HG03103 (cell line): ENCODE measurements around the gene COX10.
"Not testable (repeated sequence)": the region's sequence is repeated elsewhere in the genome, so short reads cannot be mapped to it uniquely, and the experiment has no call there.

ENCODE experiments used
- ATAC-seq: cut with Tn5 transposase; IDR thresholded peaks from one replicate; pipeline ENCODE4 v1.9.1; 2021; ENCODE audit warnings: low read depth; ENCODE audit not compliant: unreplicated experiment

COX10 gene

GRCh38 chr17:14239271-14239670 lies 170.0 kb downstream of the COX10 start:
- not testable (repeated sequence) for ATAC-seq

- ATAC-seq, result no peak
These were observed 175.7 kb downstream of the COX10 start for GRCh38 chr17:14245002-14245401.

GRCh38 chr17:14245629-14246028 lies 176.3 kb downstream of the COX10 start:
- no peak for ATAC-seq
